IPS-18c (cell line): ENCODE measurements around the gene IRAK4.
A peak's percentile ranks its signal among the peaks of the same experiment; 100 is the strongest.

Experiments used
- H3K4me3 ChIP-seq: 2 replicates; pipeline ENCODE4 v1.7.0; 2013; ENCODE audit warnings: low read depth, mild to moderate bottlenecking, low read length, moderate library complexity; ENCODE audit not compliant: insufficient read depth
- H3K9me3 ChIP-seq: one replicate; pipeline ENCODE4 v1.6.1; 2013; ENCODE audit warnings: mild to moderate bottlenecking, low read length, moderate library complexity; ENCODE audit not compliant: control insufficient read depth, insufficient read depth

IRAK4 gene

DNA sequence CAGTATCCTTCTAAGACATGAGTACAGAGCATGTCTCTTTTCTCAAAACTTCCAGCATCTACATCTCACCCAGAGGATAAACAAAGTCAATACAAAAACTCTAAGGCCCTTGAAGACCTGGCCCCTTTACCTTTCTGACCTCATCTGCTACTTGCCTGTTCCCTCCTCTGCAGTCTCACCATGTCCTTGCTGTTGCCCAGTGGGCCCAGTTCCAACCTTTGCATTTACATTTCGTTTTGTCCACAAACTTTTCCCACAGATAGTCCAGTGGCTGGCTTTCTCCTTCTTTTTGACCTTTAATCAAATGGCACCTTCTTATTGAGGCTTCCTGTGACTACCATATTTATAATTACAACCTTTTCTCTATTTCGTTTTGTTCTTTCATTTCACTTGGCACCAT, 1.6 kb downstream of the IRAK4 start:
- Histone ChIP-seq H3K9me3 (no peaks in the 10 kb centered on the region), H3K4me3 (no peak overlapping the region)

DNA sequence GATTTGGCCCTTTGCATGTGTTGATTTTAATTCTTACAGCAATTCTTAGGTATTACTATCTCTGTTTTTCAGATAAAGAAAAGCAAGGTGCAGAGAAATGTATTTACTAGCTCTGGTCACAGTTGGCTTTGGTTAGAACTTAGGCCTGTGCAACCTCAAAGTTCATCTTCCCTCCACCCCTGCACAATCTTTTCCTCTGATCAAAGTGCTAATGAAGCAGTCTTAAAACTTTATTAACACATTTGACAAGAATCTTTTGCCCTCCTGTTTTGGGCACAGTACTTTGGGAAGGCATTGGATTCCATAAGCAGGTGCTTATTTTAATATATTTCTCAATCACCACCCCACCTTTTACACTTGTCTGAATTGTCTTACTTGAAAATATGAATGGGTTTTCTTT, 2.7 kb downstream of the IRAK4 start:
- no peak overlapping the region for H3K4me3 ChIP-seq
- no peaks in the 10 kb centered on the region for H3K9me3 ChIP-seq

DNA sequence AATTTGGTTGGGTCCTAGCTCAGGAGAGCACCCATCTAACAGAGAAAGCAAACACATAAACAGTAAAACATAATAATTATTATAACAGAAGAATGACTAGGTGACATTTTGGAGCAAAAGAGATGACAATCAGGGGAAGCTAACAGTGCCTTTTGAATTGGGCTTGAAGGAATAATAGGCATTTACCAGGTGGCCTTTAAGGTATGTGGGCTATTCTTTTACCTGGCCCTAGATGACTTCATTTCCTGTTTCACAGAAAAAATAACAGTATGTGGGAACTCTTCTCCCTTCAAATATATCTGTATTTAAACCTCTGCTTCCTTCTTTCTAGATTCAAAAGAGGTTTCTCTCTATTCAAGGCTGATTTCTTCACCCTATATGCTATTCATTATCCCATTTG, 3.8 kb downstream of the IRAK4 start:
- no peak overlapping the region for H3K4me3 ChIP-seq
- no peaks in the 10 kb centered on the region for H3K9me3 ChIP-seq

DNA sequence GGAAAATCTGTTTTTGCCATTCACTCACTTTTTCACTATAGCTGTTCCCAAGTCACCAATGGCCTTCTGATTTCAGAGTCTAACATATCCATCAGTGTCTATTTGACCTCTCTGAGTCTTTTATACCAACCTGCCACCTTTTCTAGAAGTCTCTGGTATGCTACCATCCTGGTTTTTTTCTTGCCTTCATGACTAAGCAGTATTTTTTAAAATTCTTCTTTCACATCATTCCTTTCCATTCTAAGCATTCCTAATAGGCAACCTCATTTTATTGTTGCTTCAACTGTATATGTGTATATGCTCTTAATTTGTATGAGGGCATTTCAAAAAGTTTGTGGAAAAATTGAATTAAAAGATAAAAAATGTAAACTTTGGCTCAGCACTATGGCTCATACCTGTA, 5.0 kb downstream of the IRAK4 start:
- Histone ChIP-seq H3K4me3 (no peak overlapping the region), H3K9me3 (no peaks in the 10 kb centered on the region)

DNA sequence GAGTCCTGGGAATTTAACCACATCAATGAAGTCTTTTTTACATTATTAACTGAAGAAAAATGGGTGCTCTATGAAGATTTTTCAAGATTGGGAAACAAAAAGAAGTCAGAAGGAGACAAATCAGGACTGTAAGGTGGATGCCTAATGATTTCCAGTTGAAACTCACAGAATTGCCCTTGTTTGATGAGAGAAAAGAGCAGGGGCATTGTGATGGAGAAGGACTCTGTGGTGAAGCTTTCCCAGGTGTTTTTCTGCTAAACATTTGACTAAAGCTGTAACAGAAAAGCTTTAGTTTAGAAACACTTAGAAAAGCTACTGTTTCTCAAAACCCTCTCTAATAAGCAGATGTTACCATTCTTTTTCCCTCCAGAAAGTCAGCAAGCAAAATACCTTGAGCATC, 5.8 kb downstream of the IRAK4 start:
- Histone ChIP-seq H3K9me3 (peaks cover 2% of the 10 kb centered on the region), H3K4me3 (no peak overlapping the region)

DNA sequence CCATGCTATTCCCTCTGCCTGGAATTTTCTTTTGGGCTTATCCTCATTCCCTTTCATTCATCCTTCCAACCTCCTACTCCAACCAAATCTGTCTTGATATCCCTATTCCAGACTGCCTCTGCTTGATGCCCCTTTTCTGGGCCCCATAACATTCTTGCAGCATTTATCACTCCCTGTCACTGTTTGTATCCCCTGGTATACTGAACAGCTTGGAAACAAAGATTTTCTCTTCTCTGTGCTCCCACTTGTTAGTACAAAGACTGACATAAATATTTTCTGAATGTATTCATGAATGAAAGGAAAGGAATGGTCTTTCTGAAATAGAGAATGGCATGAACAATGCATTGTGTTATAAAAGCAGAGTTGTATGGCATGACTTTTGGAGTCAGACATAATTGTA, 7.5 kb downstream of the IRAK4 start:
- no peak overlapping the region for H3K4me3 ChIP-seq
- H3K9me3 ChIP-seq = peaks cover 2% of the 10 kb centered on the region

DNA sequence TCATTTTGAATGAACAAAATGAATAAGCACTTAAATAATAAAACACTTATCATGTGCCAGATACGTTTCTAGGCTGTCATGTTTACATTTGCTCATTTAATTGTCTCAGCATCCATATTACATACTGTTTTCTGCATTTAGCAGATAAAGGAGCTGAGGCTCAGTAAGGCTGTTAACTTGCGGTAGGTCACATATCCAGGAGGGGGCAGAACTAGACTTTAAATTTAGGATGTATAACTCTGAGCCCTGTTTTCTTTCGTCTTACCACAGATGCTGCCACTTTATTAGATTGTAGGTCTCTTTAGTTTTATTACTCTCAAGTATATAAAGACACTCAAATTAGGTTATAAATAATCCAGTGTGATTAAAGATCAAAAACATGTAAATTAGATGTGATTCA, 17.7 kb downstream of the IRAK4 start:
- Histone ChIP-seq H3K9me3 (no peaks in the 10 kb centered on the region), H3K4me3 (no peak overlapping the region)

DNA sequence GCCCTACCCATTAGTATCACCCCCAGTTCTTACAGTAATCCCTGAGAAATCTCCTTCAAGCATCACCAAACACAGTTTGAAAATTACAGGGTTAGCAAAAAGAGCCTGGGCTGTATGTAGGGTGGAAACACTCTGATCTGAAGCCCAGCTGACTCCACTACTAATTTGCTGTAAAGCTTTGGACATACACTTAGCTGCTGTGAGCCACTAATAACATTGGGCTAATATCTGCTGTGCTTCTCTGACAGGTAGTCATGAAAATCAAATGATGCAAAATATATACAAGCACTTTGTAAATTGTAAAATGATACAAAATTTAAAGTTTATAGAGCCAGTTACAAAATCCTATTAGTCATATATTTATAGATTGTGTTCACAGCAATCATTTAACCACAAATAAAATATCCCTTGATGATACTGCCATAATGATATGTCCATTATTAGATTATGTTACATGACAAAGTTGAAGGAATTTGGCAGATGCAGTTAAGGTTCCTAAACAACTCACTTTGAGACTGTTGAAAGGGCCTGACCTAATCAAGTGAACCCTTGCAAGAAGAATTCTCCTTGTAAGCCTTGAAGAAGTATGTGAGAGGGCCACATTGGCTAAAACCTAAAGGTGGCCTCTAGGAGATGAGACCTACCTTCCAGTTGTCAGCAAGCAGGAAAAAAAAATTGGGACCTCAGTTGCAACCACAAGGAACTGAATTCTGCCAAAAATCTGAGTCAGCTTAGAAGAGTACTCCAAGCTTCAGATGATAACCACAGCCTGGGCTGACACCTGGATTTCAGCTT, 28.3 kb downstream of the IRAK4 start:
- Histone ChIP-seq H3K9me3 (no peaks in the 10 kb centered on the region), H3K4me3 (no peak overlapping the region)

DNA sequence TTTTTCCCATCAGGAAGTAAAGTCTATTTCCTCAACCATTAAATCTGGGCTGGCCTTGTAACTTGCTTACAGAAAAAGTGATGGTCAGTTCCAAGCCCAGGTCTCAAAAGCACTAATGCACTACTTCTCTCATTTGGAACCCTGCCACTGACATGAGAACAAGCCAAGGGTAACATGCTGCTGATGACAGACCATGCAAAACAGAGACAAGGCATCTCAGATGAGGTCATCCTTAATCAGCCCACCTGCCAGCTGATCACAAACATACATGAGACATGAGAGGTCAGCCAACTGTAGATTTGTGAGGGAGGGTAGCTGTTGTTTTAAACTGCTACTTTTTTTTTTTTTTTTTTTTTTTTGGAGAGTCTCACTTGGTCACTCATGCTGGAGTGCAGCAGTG, 31.2 kb downstream of the IRAK4 start:
- Histone ChIP-seq H3K9me3 (no peaks in the 10 kb centered on the region), H3K4me3 (no peak overlapping the region)

DNA sequence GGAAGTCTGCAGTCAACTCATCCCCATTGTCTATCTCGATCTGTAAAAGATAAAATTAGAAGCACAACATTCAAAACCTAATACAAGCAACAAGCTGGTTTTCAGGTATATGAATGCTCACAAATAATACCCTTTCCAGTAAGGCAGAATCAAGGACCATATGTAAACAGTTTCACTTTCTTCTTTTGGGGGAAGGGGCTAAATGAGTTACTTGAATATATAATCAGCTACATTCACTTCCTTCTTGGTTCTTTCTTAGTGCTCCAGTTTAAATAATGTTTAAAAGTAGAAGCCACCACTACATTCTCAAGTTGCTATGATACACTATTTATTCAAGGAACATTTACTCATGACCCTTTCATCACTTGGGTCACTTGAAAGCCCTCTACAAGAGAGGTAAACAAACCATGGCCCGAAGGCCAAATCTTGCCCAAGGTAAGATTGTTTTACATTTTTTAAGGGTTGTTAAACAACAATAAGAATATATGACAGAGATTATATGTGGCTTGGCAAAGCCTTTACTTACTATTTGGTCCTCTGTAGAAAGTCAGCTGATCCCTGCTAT, 37.0 kb downstream of the IRAK4 start:
- Histone ChIP-seq H3K4me3 (no peak overlapping the region), H3K9me3 (no peaks in the 10 kb centered on the region)

DNA sequence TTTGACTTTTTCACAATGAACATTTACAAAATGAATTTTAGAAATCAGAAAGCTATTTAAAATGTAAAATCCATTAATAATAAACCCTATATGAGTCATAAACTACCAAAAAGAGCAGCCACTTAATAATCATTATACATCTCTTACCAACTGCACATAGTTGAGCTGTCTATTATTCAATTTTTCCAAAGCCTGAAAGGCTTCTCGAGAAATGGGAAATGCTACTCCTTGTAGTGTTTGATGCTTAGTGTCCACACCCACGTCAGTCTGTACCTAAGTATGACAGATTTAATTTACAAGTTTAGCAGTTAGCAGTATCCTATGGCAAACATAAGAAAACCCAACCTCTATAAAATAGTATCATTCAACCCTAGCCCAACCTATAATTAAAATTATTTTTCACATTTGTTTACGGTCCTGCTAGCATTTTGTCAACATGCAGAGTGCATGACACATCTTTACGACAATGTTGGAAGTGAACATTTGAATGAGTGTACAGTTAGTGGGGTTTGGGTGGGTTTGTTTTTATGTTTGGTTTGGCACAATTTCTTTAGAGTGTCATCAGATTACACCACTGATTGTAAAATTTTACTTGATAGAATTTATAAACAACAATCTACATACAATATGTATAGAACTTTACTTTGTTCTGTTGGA, 38.9 kb downstream of the IRAK4 start:
- no peak overlapping the region for H3K4me3 ChIP-seq
- no peaks in the 10 kb centered on the region for H3K9me3 ChIP-seq

DNA sequence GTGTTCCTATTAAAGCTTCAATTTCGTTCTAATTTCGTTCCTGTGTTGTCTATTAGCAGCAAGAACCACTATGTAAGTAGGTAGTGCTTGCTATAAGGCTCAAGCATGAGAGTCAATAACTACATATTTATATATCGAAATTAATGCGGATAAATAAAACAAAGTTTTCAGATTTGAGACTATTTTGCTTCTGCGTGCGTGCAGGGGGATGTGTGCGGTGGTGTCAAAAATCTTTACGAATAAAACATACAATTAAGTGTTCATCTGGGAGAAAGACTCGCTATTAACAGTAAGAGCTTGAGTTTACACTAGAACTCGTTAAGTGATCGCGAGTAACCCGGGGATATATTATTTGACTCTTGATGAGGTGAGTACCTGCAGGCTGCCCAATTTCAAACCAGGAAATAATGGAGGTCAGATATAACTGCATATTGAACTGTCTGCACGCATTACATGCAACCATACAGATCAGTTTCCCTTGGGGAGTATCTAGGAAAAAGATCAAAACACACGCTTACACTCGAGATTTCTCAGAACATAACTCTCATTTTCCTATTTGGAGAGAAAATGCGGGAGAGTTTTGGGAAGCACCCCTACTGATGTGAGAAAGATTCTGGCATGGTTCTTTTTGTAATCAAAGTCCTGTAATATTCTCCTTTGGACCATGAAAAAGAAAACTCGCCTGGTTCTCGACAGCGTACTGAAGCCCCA, 46.6 kb downstream of the IRAK4 start:
- H3K9me3 ChIP-seq = no peaks in the 10 kb centered on the region

DNA sequence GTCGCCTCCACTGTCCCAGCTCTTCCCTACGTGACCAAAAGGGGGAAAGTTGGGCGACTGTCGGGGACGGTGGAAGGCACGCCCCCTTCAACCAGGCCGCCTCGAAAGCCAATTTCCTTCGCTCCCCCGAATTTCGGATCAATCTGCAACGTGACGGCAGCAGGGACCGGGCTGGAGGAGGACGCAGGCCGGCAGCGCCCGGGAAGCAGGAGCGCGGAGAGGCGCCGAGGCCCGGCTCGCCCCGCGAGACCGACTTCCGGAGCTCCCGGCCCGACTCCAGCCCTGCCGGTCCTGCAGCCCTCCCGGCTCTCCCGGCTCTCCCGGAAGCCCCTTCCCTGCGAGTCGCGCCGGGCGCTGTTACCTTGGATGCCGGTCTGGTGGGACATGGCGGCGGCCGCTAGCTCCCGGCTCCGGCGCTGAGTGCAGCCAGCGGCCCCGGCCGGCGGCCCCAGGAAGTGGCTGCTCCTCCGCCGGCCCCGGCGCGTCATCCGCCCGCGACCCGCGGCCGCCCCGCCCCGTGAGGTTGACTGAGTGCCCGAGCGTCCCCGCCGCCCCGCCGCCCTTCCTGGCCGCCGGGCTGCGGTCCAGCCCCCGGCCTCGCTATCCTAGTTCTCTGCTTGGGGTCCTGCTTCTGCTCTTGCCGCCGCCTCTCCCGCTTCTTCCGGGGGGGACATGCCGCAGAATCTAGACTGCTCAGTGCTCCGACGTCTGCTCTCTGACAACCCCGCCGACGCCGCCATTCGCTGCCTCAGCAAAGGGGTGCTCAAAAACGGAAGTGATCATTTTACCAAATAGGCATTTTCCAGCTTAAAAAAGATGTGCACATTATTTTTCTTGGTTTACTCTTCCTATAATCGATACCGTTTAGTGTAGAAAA, 47.3 kb downstream of the IRAK4 start, which contains the start of gene TWF1:
Gene TWF1, minus strand, starts transcription at position 458 of the 877 bp plus-strand sequence. Its CDS starts 72 bp downstream, at position 386.
- no peaks in the 10 kb centered on the region for H3K9me3 ChIP-seq
- H3K4me3 ChIP-seq = peak within 1 kb of the TSS; percentile 93

More for the DNA sequence above, 46.6 kb downstream of the IRAK4 start:
- H3K4me3 ChIP-seq = peak overlapping the region; percentile 93

DNA sequence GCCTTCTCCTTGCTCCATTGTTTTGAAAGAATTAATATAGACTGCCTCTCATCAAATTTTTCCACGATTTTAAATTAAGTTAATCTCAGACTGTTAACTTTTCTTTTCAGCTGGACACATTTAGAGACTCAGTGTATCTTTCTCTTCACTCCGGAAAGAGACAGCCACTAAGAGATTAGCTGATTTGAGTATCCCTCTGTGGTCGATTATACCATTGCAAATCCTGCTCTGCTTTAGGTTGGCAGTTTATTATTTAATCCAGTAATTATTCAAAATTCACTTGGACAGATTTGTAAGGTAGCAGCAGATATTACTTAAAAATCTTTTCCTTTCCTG, 48.0 kb downstream of the IRAK4 start:
- no peaks in the 10 kb centered on the region for H3K9me3 ChIP-seq
- peak overlapping the region; percentile 93 for H3K4me3 ChIP-seq

DNA sequence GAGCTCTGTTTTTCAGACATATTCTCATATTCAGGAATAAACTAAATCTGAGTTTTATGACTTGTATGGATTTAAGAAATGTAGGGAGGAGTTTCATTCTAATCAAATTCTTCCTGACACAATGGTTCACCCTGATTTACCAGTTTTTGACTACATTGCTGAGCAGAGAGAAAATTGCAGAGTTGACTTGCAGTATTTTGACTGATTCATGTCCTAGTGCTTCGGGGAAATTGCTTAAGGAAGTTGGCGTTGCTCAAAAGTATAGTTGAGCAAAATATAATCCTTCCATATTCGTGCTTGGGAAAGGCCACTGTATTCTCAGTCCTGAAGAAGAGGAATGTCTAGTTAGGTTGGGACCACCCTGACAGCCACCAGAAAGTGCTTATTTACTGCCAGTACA, 48.6 kb downstream of the IRAK4 start:
- H3K9me3 ChIP-seq = no peaks in the 10 kb centered on the region
- no peak overlapping the region for H3K4me3 ChIP-seq

DNA sequence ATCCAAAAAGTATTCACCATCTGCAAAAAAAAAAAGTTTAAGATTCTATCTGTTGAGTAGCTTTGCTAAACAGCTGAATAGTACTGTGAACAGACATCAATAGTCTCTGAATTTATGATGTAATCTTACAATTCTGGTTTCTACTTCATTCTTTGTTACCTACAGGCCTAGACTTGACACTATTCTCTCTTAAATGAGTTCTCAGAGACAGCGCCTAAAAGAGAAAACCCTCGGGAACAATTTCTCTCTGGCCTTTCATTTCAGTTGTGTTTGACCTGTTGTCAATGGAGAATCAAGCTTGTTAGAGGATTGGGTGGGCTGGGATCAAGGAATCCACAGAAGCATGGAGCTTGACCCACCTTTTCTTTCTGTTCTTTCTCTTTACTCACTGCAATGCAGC, 53.3 kb downstream of the IRAK4 start:
- Histone ChIP-seq H3K9me3 (no peaks in the 10 kb centered on the region), H3K4me3 (no peak overlapping the region)

DNA sequence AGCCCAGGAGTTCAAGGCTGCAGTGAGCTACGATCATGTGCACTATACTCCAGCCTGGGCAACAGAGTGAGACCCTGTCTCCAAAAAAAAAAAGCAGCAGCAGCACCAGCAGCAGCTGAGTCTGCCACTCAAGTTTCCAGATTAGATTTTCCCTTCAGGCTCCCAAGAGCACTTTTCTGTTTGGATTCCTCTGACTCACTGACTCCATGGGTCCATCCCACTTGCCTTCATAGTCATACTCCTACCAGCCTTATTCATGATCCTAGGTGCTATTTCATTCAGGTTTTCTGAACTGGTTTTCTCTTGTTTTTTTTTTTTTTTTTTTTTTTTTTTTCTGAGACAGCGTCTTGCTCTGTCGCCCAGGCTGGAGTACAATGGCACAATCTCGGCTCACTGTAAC, 54.2 kb downstream of the IRAK4 start:
- Histone ChIP-seq H3K4me3 (no peak overlapping the region), H3K9me3 (no peaks in the 10 kb centered on the region)
